Naive thymus-derived CD4-positive, alpha-beta T cell (primary cell): ENCODE measurements around the gene RAP1GDS1. TPM values are rescaled to one million over a fixed set of nuclear protein-coding genes. Genes with fewer than 3 reads are reported as not detected.
"Not testable (repeated sequence)": the region's sequence is repeated elsewhere in the genome, so short reads cannot be mapped to it uniquely, and the experiment has no call there.

Experiments
- ATAC-seq: fragments of 150-1000 bp; cut with Tn5 transposase; 2 replicates; pipeline ENCODE4 v1.10.0; 2021; ENCODE audit warnings: mild to moderate bottlenecking, moderate library complexity
- CTCF ChIA-PET: fragments of 350-600 bp; sonication (Branson Sonifier 250); formaldehyde crosslinking; loops from one replicate; lab custom pipeline; 2021; ENCODE audit warnings: antibody characterized with exemption; lab: Charles Lee
- POLR2A ChIA-PET: fragments of 350-600 bp; sonication (Branson Sonifier 250); formaldehyde crosslinking; loops from one replicate; lab custom pipeline; 2021; ENCODE audit warnings: antibody characterized with exemption, inconsistent platforms; lab: Charles Lee
- DNase-seq, 9 donors: peaks; one replicate each; pipeline versions ENCODE4 v3.0.0 to v3.0.0-alpha.2; 2020 to 2022; ENCODE audit warnings: mixed read lengths in 1 of 9
- H3K27ac ChIP-seq: one replicate; pipeline ENCODE4 v1.7.0; 2013; ENCODE audit warnings: mild to moderate bottlenecking, low read depth, low read length, moderate library complexity
- H3K27me3 ChIP-seq, 2 donors: one replicate each; pipeline ENCODE4 v1.7.0; 2013; ENCODE audit warnings: low read length in 2 of 2, mild to moderate bottlenecking in 2 of 2, moderate library complexity in 2 of 2; ENCODE audit not compliant: control insufficient read depth in 2 of 2, insufficient read depth in 2 of 2
- H3K36me3 ChIP-seq, 3 experiments: 1 replicate in 2 of 3; 2 replicates in 1 of 3; pipeline ENCODE4 v1.7.0; 2013; ENCODE audit warnings: low read length in 3 of 3, mild to moderate bottlenecking in 3 of 3, moderate library complexity in 1 of 3; ENCODE audit not compliant: insufficient read depth in 3 of 3, control insufficient read depth in 2 of 3
- H3K4me1 ChIP-seq, 2 donors: one replicate each; pipeline ENCODE4 v1.7.0; 2013; ENCODE audit warnings: low read length in 2 of 2, mild to moderate bottlenecking in 2 of 2, moderate library complexity in 1 of 2; ENCODE audit not compliant: control insufficient read depth in 2 of 2, insufficient read depth in 2 of 2
- H3K4me3 ChIP-seq: 2 replicates; pipeline ENCODE4 v1.7.0; 2013; ENCODE audit warnings: mild to moderate bottlenecking, low read length
- H3K9me3 ChIP-seq, 3 experiments: 1 replicate in 2 of 3; 2 replicates in 1 of 3; pipeline ENCODE4 v1.7.0; 2013; ENCODE audit warnings: low read length in 3 of 3; ENCODE audit not compliant: control insufficient read depth in 2 of 3
- H3K27ac Mint-ChIP-seq, 9 donors: one replicate each; pipeline ENCODE4 v1.8.0; 2020 to 2022; ENCODE audit warnings: mixed read lengths in 9 of 9, mild to moderate bottlenecking in 8 of 9, moderate library complexity in 5 of 9, inconsistent platforms in 2 of 9
- H3K27me3 Mint-ChIP-seq, 5 donors: one replicate each; pipeline ENCODE4 v1.8.0; 2021 to 2022; ENCODE audit warnings: mixed read lengths in 5 of 5, mild to moderate bottlenecking in 1 of 5
- H3K36me3 Mint-ChIP-seq, 5 donors: one replicate each; pipeline ENCODE4 v1.8.0; 2020 to 2022; ENCODE audit warnings: mixed read lengths in 5 of 5, mild to moderate bottlenecking in 3 of 5, inconsistent platforms in 1 of 5
- H3K4me1 Mint-ChIP-seq, 7 donors: one replicate each; pipeline ENCODE4 v1.8.0; 2020 to 2022; ENCODE audit warnings: mixed read lengths in 7 of 7, mild to moderate bottlenecking in 3 of 7, inconsistent platforms in 1 of 7
- H3K4me3 Mint-ChIP-seq, 10 donors: one replicate each; pipeline ENCODE4 v1.8.0; 2020 to 2022; ENCODE audit warnings: mild to moderate bottlenecking in 10 of 10, mixed read lengths in 10 of 10, moderate library complexity in 6 of 10, inconsistent platforms in 2 of 10
- H3K9me3 Mint-ChIP-seq, 11 donors: one replicate each; pipeline ENCODE4 v1.8.0; 2020 to 2022; ENCODE audit warnings: mixed read lengths in 11 of 11, mild to moderate bottlenecking in 4 of 11, inconsistent platforms in 1 of 11, moderate library complexity in 1 of 11
- intact Hi-C, 2 donors: fragments of 100-400 bp; cut with micrococcal nuclease; formaldehyde crosslinking; loops; one replicate each; pipeline ENCODE4 v1.15.1; 2023
- polyA plus RNA-seq, 2 donors: library from polyadenylated mRNA; unstranded; fragments of 300-500 nt; fragmentation: Illumina TruSeq; gene quantifications; one replicate each; pipeline ENCODE4 v1.2.3, GENCODE V29; 2021
- total RNA-seq, 6 experiments: library from RNA in 5 of 6; stranded (reverse) in 5 of 6; gene quantifications; 1 replicate in 5 of 6; 2 replicates in 1 of 6; pipeline ENCODE4 v1.2.3 and lab custom pipeline; 2021 to 2026

Gene RAP1GDS1
- total and polyA plus RNA-seq, 7 experiments from 2014 or later, result 29.6 to 59.1 (median 30.7) TPM

- Histone ChIP-seq H3K9me3 (no peaks in the 10 kb centered on the region), H3K27ac (no peak overlapping the region), H3K36me3 (no peaks in the 10 kb centered on the region), H3K27me3 (no peaks in the 10 kb centered on the region), H3K4me1 (no peaks in the 10 kb centered on the region), H3K4me3 (no peak overlapping the region)
- peaks cover 0 to 25% (median 8%) of the 10 kb centered on the region in 5 donors for H3K36me3 Mint-ChIP-seq
- ATAC-seq, result no peak
- ChIA-PET CTCF (interaction anchor here (1.2 kb wide), 1 partner anchor 22 kb away, joined by 3 read pairs; the partner anchor contains the start of gene RAP1GDS1), POLR2A (no interaction called here)
- H3K4me1 Mint-ChIP-seq, result peaks cover 23 to 51% (median 44%) of the 10 kb centered on the region in 7 donors
- no peaks in the 10 kb centered on the region for H3K27me3 Mint-ChIP-seq
- intact Hi-C loops, result no loop called here
- no peak overlapping the region for H3K4me3 Mint-ChIP-seq
- DNase-seq, result no peak
- H3K9me3 Mint-ChIP-seq, result peaks cover 0 to 18% (median 5%) of the 10 kb centered on the region in 11 donors
- H3K27ac Mint-ChIP-seq, result no peak overlapping the region
Observed at GRCh38 chr4:98283219-98284189, 22.3 kb downstream of the RAP1GDS1 start.

GRCh38 chr4:98284640-98285046, 23.5 kb downstream of the RAP1GDS1 start:
- Histone ChIP-seq H3K27me3 (no peaks in the 10 kb centered on the region), H3K4me3 (no peak overlapping the region), H3K36me3 (no peaks in the 10 kb centered on the region), H3K4me1 (peaks cover 0 to 6% of the 10 kb centered on the region in 2 donors), H3K9me3 (no peaks in the 10 kb centered on the region), H3K27ac (no peak overlapping the region)
- H3K36me3 Mint-ChIP-seq, result peaks cover 0 to 28% (median 7%) of the 10 kb centered on the region in 5 donors
- H3K27ac Mint-ChIP-seq, result no peak overlapping the region
- no peaks in the 10 kb centered on the region for H3K27me3 Mint-ChIP-seq
- DNase-seq (no peak), ATAC-seq (no peak)
- intact Hi-C loops, result no loop called here
- H3K4me1 Mint-ChIP-seq, result peaks cover 35 to 61% (median 55%) of the 10 kb centered on the region in 7 donors
- ChIA-PET POLR2A (no interaction called here), CTCF (interaction anchor here (1.2 kb wide), 1 partner anchor 23 kb away, joined by 3 read pairs; the partner anchor contains the start of gene RAP1GDS1)
- no peak overlapping the region for H3K4me3 Mint-ChIP-seq
- H3K9me3 Mint-ChIP-seq, result peaks cover 0 to 16% (median 5%) of the 10 kb centered on the region in 11 donors

- peaks cover 40 to 72% (median 65%) of the 10 kb centered on the region in 7 donors for H3K4me1 Mint-ChIP-seq
- intact Hi-C loops, result no loop called here
- no peak for DNase-seq
Observed at GRCh38 chr4:98285676-98286075, 24.5 kb downstream of the RAP1GDS1 start.

GRCh38 chr4:98287328-98287727, 26.1 kb downstream of the RAP1GDS1 start:
- Mint-ChIP-seq H3K27ac (peak overlapping the region in 1 of 9 donors; percentile 8), H3K4me3 (no peak overlapping the region), H3K4me1 (peaks cover 35 to 68% (median 58%) of the 10 kb centered on the region in 7 donors), H3K27me3 (no peaks in the 10 kb centered on the region), H3K9me3 (peaks cover 0 to 1% (median 0%) of the 10 kb centered on the region in 11 donors), H3K36me3 (peaks cover 0 to 20% (median 0%) of the 10 kb centered on the region in 5 donors)
- POLR2A ChIA-PET, result interaction anchor here (1.3 kb wide), 1 partner anchor 26 kb away, joined by 4 read pairs; the partner anchor contains the start of gene RAP1GDS1
- no peak overlapping the region for H3K27ac ChIP-seq
- H3K9me3 ChIP-seq, result no peaks in the 10 kb centered on the region
- H3K36me3 ChIP-seq, result no peaks in the 10 kb centered on the region
- peaks cover 0 to 6% of the 10 kb centered on the region in 2 donors for H3K4me1 ChIP-seq
- no peaks in the 10 kb centered on the region for H3K27me3 ChIP-seq
- no peak overlapping the region for H3K4me3 ChIP-seq
- CTCF ChIA-PET, result no interaction called here
- ATAC-seq (no peak), DNase-seq (no peak)
- intact Hi-C loops, result no loop called here

More at GRCh38 chr4:98285676-98286075, 24.5 kb downstream of the RAP1GDS1 start:
- H3K9me3 Mint-ChIP-seq, result peaks cover 0 to 10% (median 4%) of the 10 kb centered on the region in 11 donors
- CTCF ChIA-PET, result no interaction called here
- Histone ChIP-seq H3K4me1 (peaks cover 0 to 6% of the 10 kb centered on the region in 2 donors), H3K9me3 (no peaks in the 10 kb centered on the region), H3K27me3 (no peaks in the 10 kb centered on the region), H3K27ac (no peak overlapping the region), H3K4me3 (no peak overlapping the region), H3K36me3 (no peaks in the 10 kb centered on the region)
- no peak overlapping the region for H3K27ac Mint-ChIP-seq
- POLR2A ChIA-PET, result no interaction called here
- H3K27me3 Mint-ChIP-seq, result no peaks in the 10 kb centered on the region
- H3K4me3 Mint-ChIP-seq, result no peak overlapping the region
- peaks cover 0 to 24% (median 5%) of the 10 kb centered on the region in 5 donors for H3K36me3 Mint-ChIP-seq
- no peak for ATAC-seq

- peak overlapping the region; percentile 35 to 68 (median 54) for H3K4me3 Mint-ChIP-seq
- H3K9me3 Mint-ChIP-seq, H3K36me3 ChIP-seq, POLR2A ChIA-PET, H3K4me1 ChIP-seq, ATAC-seq, H3K27me3 Mint-ChIP-seq, H3K9me3 ChIP-seq, H3K27ac ChIP-seq, H3K27me3 ChIP-seq, CTCF ChIA-PET, H3K4me3 ChIP-seq: not testable (repeated sequence)
- intact Hi-C loops, result loop anchor here in 1 of 2 donors (2.0 kb wide), 1 partner anchor 26 kb away; no protein-coding TSS in a partner anchor
- H3K27ac Mint-ChIP-seq, result peak overlapping the region in 7 of 9 donors; percentile 14 to 79 (median 72)
- H3K36me3 Mint-ChIP-seq, result peaks cover 4 to 22% (median 6%) of the 10 kb centered on the region in 5 donors
- H3K4me1 Mint-ChIP-seq, result peaks cover 26 to 62% (median 51%) of the 10 kb centered on the region in 7 donors
- peak in 4 of 9 donors; percentile 0 to 14 (median 6) for DNase-seq
Observed at GRCh38 chr4:98288671-98289070, 27.5 kb downstream of the RAP1GDS1 start.

GRCh38 chr4:98289375-98289774, 28.2 kb downstream of the RAP1GDS1 start:
- ChIA-PET CTCF (no interaction called here), POLR2A (no interaction called here)
- Histone ChIP-seq H3K27me3 (no peaks in the 10 kb centered on the region), H3K36me3 (no peaks in the 10 kb centered on the region), H3K9me3 (no peaks in the 10 kb centered on the region), H3K4me1 (peaks cover 0 to 6% of the 10 kb centered on the region in 2 donors), H3K4me3 (no peak overlapping the region), H3K27ac (no peak overlapping the region)
- intact Hi-C loops, result loop anchor here in 1 of 2 donors (2.0 kb wide), 1 partner anchor 27 kb away; no protein-coding TSS in a partner anchor
- H3K9me3 Mint-ChIP-seq, result no peaks in the 10 kb centered on the region
- DNase-seq (no peak), ATAC-seq (no peak)
- H3K27ac Mint-ChIP-seq, result peak overlapping the region in 3 of 9 donors; percentile 26 to 49 (median 36)
- H3K36me3 Mint-ChIP-seq, result peaks cover 4 to 25% (median 13%) of the 10 kb centered on the region in 5 donors
- peaks cover 29 to 64% (median 53%) of the 10 kb centered on the region in 7 donors for H3K4me1 Mint-ChIP-seq
- peak overlapping the region in 6 of 10 donors; percentile 1 to 64 (median 34) for H3K4me3 Mint-ChIP-seq
- no peaks in the 10 kb centered on the region for H3K27me3 Mint-ChIP-seq
